Kidney (tissue), 14 donors: ENCODE data around the gene SLC7A6. TPM values are rescaled to one million over a fixed set of nuclear protein-coding genes. Genes with fewer than 3 reads are reported as not detected.

Experiments
- DNase-seq, 5 donors: peaks; one replicate each; pipeline ENCODE4 v3.0.0-alpha.2; 2013 to 2020
- FAIRE-seq: peaks from 2 replicates; lab custom pipeline; 2012; peaks lifted over from hg19 to GRCh38; lab: Jason Lieb, UNC
- H3K27ac ChIP-seq, 2 donors: one replicate each; pipeline ENCODE4 v1.7.0; 2013; ENCODE audit warnings: low read depth in 2 of 2, low read length in 2 of 2, inconsistent platforms in 1 of 2
- H3K27me3 ChIP-seq: one replicate; pipeline ENCODE4 v1.7.1; 2013; ENCODE audit warnings: low read length, inconsistent platforms; ENCODE audit not compliant: control insufficient read depth, insufficient read depth
- H3K36me3 ChIP-seq, 3 donors: one replicate each; pipeline versions ENCODE4 v1.7.0 to v1.7.1; 2013; ENCODE audit warnings: low read length in 3 of 3, control low read depth in 1 of 3, inconsistent platforms in 1 of 3; ENCODE audit not compliant: insufficient read depth in 3 of 3, control insufficient read depth in 2 of 3
- H3K4me1 ChIP-seq, 3 donors: one replicate each; pipeline versions ENCODE4 v1.7.0 to v1.7.1; 2013; ENCODE audit warnings: low read length in 3 of 3, inconsistent platforms in 1 of 3, low read depth in 1 of 3; ENCODE audit not compliant: control insufficient read depth in 2 of 3, insufficient read depth in 2 of 3
- H3K4me3 ChIP-seq, 3 donors: one replicate each; pipeline versions ENCODE4 v1.7.0 to v1.8.1; 2013; ENCODE audit warnings: low read length in 3 of 3, control low read depth in 1 of 3, inconsistent platforms in 1 of 3
- H3K9ac ChIP-seq, 3 donors: one replicate each; pipeline versions ENCODE4 v1.7.0 to v1.7.1; 2013; ENCODE audit warnings: low read length in 3 of 3, control low read depth in 1 of 3, inconsistent platforms in 1 of 3
- H3K9me3 ChIP-seq, 3 donors: one replicate each; pipeline versions ENCODE4 v1.7.0 to v1.7.1; 2013; ENCODE audit warnings: low read length in 3 of 3, control low read depth in 1 of 3, inconsistent platforms in 1 of 3; ENCODE audit not compliant: control insufficient read depth in 2 of 3, insufficient read depth in 1 of 3
- CTCF ChIP-seq: IDR thresholded peaks from 3 replicates; pipeline ENCODE4 v1.5.1; 2012; ENCODE audit warnings: mild to moderate bottlenecking, moderate library complexity, borderline replicate concordance; ENCODE audit not compliant: insufficient read depth; ENCODE audit errors: extremely low read depth
- intact Hi-C: fragments of 100-400 bp; cut with DNase I; formaldehyde crosslinking; loops from one replicate; pipeline ENCODE4 v1.11.1; 2022
- polyA plus RNA-seq: library from polyadenylated mRNA; stranded (reverse); fragments of 350-450 nt; fragmentation: Illumina TruSeq; extraction: RNeasy Lipid Tissue Mini Kit (QIAGEN cat#74804); gene quantifications from one replicate; pipeline ENCODE4 v1.2.3, GENCODE V29; 2014; ENCODE audit warnings: low read depth, low replicate concordance; ENCODE audit not compliant: insufficient read depth
- total RNA-seq: library from RNA; stranded (reverse); fragmentation: NEBNext Ultra II Directional; extraction: Animal tissue kit (Norgen Biotek cat#: 25700); gene quantifications from one replicate; pipeline ENCODE4 v1.2.1, GENCODE V29; 2021
- donor health status: control.
- donor health status: control.
- donor health status: control.
- donor health status: control.
- donor health status: control.
- donor health status: DM: yes; HTN: yes; CAD: no.
- donor health status: Normal renal cell carcinoma (clear cell type).

SLC7A6 gene
- total and polyA plus RNA-seq, 2 donors from 2014 or later, result 5.0 to 24.0 TPM

GRCh38 chr16:68216240-68216639 is 48.1 kb upstream of the SLC7A6 start:
- Histone ChIP-seq H3K4me1 (no peaks in the 10 kb centered on the region), H3K4me3 (no peak overlapping the region), H3K36me3 (peaks cover 0 to 4% (median 0%) of the 10 kb centered on the region in 3 donors), H3K27ac (no peak overlapping the region), H3K9ac (no peak overlapping the region), H3K27me3 (no peaks in the 10 kb centered on the region), H3K9me3 (no peaks in the 10 kb centered on the region)
- FAIRE-seq (no peak), DNase-seq (no peak)
- intact Hi-C loops, result loop anchor here (10.0 kb wide), 1 partner anchor 121 kb away; no protein-coding TSS in a partner anchor
- TF ChIP-seq CTCF, result no peak

GRCh38 chr16:68217506-68217905 is 46.8 kb upstream of the SLC7A6 start:
- no peak for TF ChIP-seq CTCF
- intact Hi-C loops, result loop anchor here (10.0 kb wide), 1 partner anchor 123 kb away; no protein-coding TSS in a partner anchor
- H3K9me3 ChIP-seq, result no peaks in the 10 kb centered on the region

GRCh38 chr16:68219725-68220351 is 44.5 kb upstream of the SLC7A6 start:
- no peak overlapping the region for H3K27ac ChIP-seq
- peaks cover 0 to 5% (median 0%) of the 10 kb centered on the region in 3 donors for H3K36me3 ChIP-seq
- DNase-seq (no peak), FAIRE-seq (no peak)
- H3K9ac ChIP-seq, result no peak overlapping the region
- no peaks in the 10 kb centered on the region for H3K4me1 ChIP-seq
- no peak overlapping the region for H3K4me3 ChIP-seq
- H3K27me3 ChIP-seq, result no peaks in the 10 kb centered on the region
- H3K9me3 ChIP-seq, result no peaks in the 10 kb centered on the region
- TF ChIP-seq CTCF, result no peak
- intact Hi-C loops, result loop anchor here (10.0 kb wide), 1 partner anchor 125 kb away; no protein-coding TSS in a partner anchor

More at GRCh38 chr16:68217506-68217905, 46.8 kb upstream of the SLC7A6 start:
- Histone ChIP-seq H3K9ac (no peak overlapping the region), H3K4me3 (no peak overlapping the region), H3K4me1 (no peaks in the 10 kb centered on the region), H3K27ac (no peak overlapping the region), H3K36me3 (peaks cover 0 to 5% (median 0%) of the 10 kb centered on the region in 3 donors), H3K27me3 (no peaks in the 10 kb centered on the region)
- FAIRE-seq (no peak), DNase-seq (no peak)
